ENCODE measurements around the gene PCNX2.
A peak's percentile ranks its signal among the peaks of the same experiment; 100 is the strongest.
"Not testable (repeated sequence)": the region's sequence is repeated elsewhere in the genome, so short reads cannot be mapped to it uniquely, and the experiment has no call there.

The PCNX2 gene

GRCh38 chr1:233094269-233094668 is 201.3 kb downstream of the PCNX2 start:
- DNase-seq = no peak

GRCh38 chr1:233090746-233091494 is 204.6 kb downstream of the PCNX2 start:
- DNase-seq = no peak

- no peak for DNase-seq
Measured at GRCh38 chr1:233089251-233089650, 206.3 kb downstream of the PCNX2 start.

- no peak for DNase-seq
Measured at GRCh38 chr1:233088613-233089012, 206.9 kb downstream of the PCNX2 start.

GRCh38 chr1:233086961-233087881 is 208.3 kb downstream of the PCNX2 start:
- no peak for DNase-seq

GRCh38 chr1:233085566-233085965 is 210.0 kb downstream of the PCNX2 start:
- DNase-seq = no peak

GRCh38 chr1:233082778-233083550 is 212.6 kb downstream of the PCNX2 start:
- peak; percentile 13 to 22 for DNase-seq

GRCh38 chr1:233081735-233082134 is 213.8 kb downstream of the PCNX2 start:
- DNase-seq = no peak

GRCh38 chr1:233080827-233081226 is 214.7 kb downstream of the PCNX2 start:
- not testable (repeated sequence) for DNase-seq

GRCh38 chr1:233080286-233080685 is 215.2 kb downstream of the PCNX2 start:
- no peak for DNase-seq

- DNase-seq = no peak
Measured at GRCh38 chr1:233079574-233079973, 216.0 kb downstream of the PCNX2 start.

- DNase-seq = no peak
Measured at GRCh38 chr1:233078396-233078795, 217.1 kb downstream of the PCNX2 start.

- DNase-seq = no peak
Measured at GRCh38 chr1:233075915-233076295, 219.6 kb downstream of the PCNX2 start.

- DNase-seq = no peak
Measured at GRCh38 chr1:233066087-233066486, 229.4 kb downstream of the PCNX2 start.

- DNase-seq = no peak
Measured at GRCh38 chr1:233065685-233066084, 229.8 kb downstream of the PCNX2 start.

GRCh38 chr1:233064988-233065387 is 230.5 kb downstream of the PCNX2 start:
- no peak for DNase-seq

GRCh38 chr1:233063462-233063861 is 232.1 kb downstream of the PCNX2 start:
- DNase-seq = no peak

GRCh38 chr1:233061265-233061664 is 234.3 kb downstream of the PCNX2 start:
- no peak for DNase-seq

GRCh38 chr1:233060461-233060994 is 235.0 kb downstream of the PCNX2 start:
- no peak for DNase-seq

GRCh38 chr1:233057836-233058235 is 237.7 kb downstream of the PCNX2 start:
- no peak for DNase-seq

GRCh38 chr1:233055879-233056641 is 239.5 kb downstream of the PCNX2 start:
- DNase-seq = no peak

- DNase-seq = no peak
Measured at GRCh38 chr1:233045588-233045987, 249.9 kb downstream of the PCNX2 start.

Measured in inflammatory macrophage treated with lipopolysaccharide for 1 hour (primary cell).